K562 (cell line): Measurements from ENCODE around the gene ARHGAP15. TPM values are rescaled to one million over a fixed set of nuclear protein-coding genes. Genes with fewer than 3 reads are reported as not detected.

Experiments used
- ATAC-seq: fragments of 200-7000 bp; cut with Tn5 transposase; 3 replicates; pipeline ENCODE4 v1.9.1; 2020; ENCODE audit warnings: moderate library complexity
- BruUV-seq: library from RNA; stranded (reverse); fragments of 400-500 nt; replicated peaks from 2 replicates; lab custom pipeline; 2021; lab: Mats Ljungman, UMichigan
- CTCF ChIA-PET: fragments of 300-600 bp; formaldehyde crosslinking; extraction: SDS; loops from one replicate; lab custom pipeline; 2021; ENCODE audit warnings: low intra/inter-chr PET ratio; lab: Yijun Ruan, JAX
- POLR2A ChIA-PET: fragments of 300-600, 350-650 bp; sonication (Branson Sonifier 250); formaldehyde crosslinking; extraction: SDS; loops from one replicate; lab custom pipeline; 2021; ENCODE audit warnings: antibody characterized with exemption, inconsistent platforms; lab: Yijun Ruan, JAX
- DNase-seq, 4 experiments: peaks; one replicate each; pipeline versions ENCODE4 v3.0.0 to v3.0.0-alpha.2; 2011 to 2018; ENCODE audit warnings: low spot score in 3 of 4, mixed read lengths in 3 of 4; ENCODE audit errors: extremely low read depth in 1 of 4
- FAIRE-seq: peaks from 2 replicates; lab custom pipeline; 2011; peaks lifted over from hg19 to GRCh38; lab: Jason Lieb, UNC
- H2AFZ ChIP-seq: 2 replicates; pipeline ENCODE4 v1.6.0; 2011; ENCODE audit warnings: low read depth, low read length, control low read depth, inconsistent platforms
- H3K27ac ChIP-seq: fragments of 200-600 bp; 3 replicates; pipeline ENCODE4 v1.8.0; 2011; ENCODE audit warnings: low read depth, mild to moderate bottlenecking, control low read depth, inconsistent platforms, low read length, moderate library complexity, mixed read lengths; ENCODE audit errors: extremely low read depth
- H3K27me3 ChIP-seq, 2 experiments: fragments of 300-600 bp in 1 of 2; 2 replicates in 1 of 2; 3 replicates in 1 of 2; pipeline versions ENCODE4 v1.6.0 to v1.8.0; 2011; ENCODE audit warnings: inconsistent platforms in 2 of 2, low read length in 2 of 2, mild to moderate bottlenecking in 1 of 2, mixed read lengths in 1 of 2, moderate library complexity in 1 of 2; ENCODE audit not compliant: control insufficient read depth in 2 of 2, insufficient read depth in 2 of 2
- H3K36me3 ChIP-seq: fragments of 300-600 bp; 3 replicates; pipeline ENCODE4 v1.8.0; 2011; ENCODE audit warnings: mild to moderate bottlenecking, low read length, inconsistent platforms; ENCODE audit not compliant: control insufficient read depth, insufficient read depth
- H3K4me1 ChIP-seq, 2 experiments: fragments of 200-600 bp in 1 of 2; replicated peaks in 1 of 2; 2 replicates in 1 of 2; 3 replicates in 1 of 2; pipeline versions ENCODE4 v1.5.1 to v1.8.0; 2011; ENCODE audit warnings: inconsistent platforms in 2 of 2, low read length in 2 of 2, mild to moderate bottlenecking in 1 of 2, mixed read lengths in 1 of 2, moderate library complexity in 1 of 2; ENCODE audit not compliant: control insufficient read depth in 2 of 2, insufficient read depth in 2 of 2
- H3K4me2 ChIP-seq: 2 replicates; pipeline ENCODE4 v1.6.1; 2011; ENCODE audit warnings: low read length, control low read depth, inconsistent platforms, mixed read lengths; ENCODE audit not compliant: insufficient read depth
- H3K4me3 ChIP-seq: fragments of 200-600 bp; sonication (generic), shearing (Covaris generic); 2 replicates; pipeline ENCODE4 v1.5.1; 2016; ENCODE audit warnings: control low read depth, inconsistent platforms
- H3K79me2 ChIP-seq: fragments of 200-600 bp; 3 replicates; pipeline ENCODE4 v1.8.0; 2011; ENCODE audit warnings: low read length, inconsistent platforms; ENCODE audit not compliant: control insufficient read depth, insufficient read depth
- H3K9ac ChIP-seq, 2 experiments: 2 replicates each; pipeline versions ENCODE4 v1.6.0 to v1.6.1; 2011; ENCODE audit warnings: low read depth in 2 of 2, low read length in 2 of 2, control low read depth in 1 of 2, inconsistent platforms in 1 of 2, mild to moderate bottlenecking in 1 of 2, mixed read lengths in 1 of 2; ENCODE audit not compliant: insufficient read depth in 1 of 2
- H3K9me1 ChIP-seq: one replicate; pipeline ENCODE4 v1.6.0; 2011; ENCODE audit warnings: inconsistent platforms, mild to moderate bottlenecking, low read length, moderate library complexity; ENCODE audit not compliant: control insufficient read depth, insufficient read depth
- H3K9me3 ChIP-seq: replicated peaks from 2 replicates; pipeline ENCODE4 v1.5.1; 2011; ENCODE audit warnings: low read depth, low read length, inconsistent platforms; ENCODE audit not compliant: control insufficient read depth, insufficient read depth
- H4K20me1 ChIP-seq: replicated peaks from 2 replicates; pipeline ENCODE4 v1.6.1; 2011; ENCODE audit warnings: low read length, inconsistent platforms, mixed read lengths; ENCODE audit not compliant: control insufficient read depth, insufficient read depth
- ARHGAP35 ChIP-seq: fragments of 450-650 bp; IDR thresholded peaks from 2 replicates; pipeline ENCODE4 v1.6.1; 2018; ENCODE audit not compliant: partially characterized antibody
- CEBPB ChIP-seq: fragments of 450-650 bp; IDR thresholded peaks from 2 replicates; pipeline ENCODE4 v1.6.1; 2016; ENCODE audit warnings: missing genetic modification characterization, missing compliant biosample characterization
- CEBPG ChIP-seq, 3 experiments: fragments of 200-800 bp in 1 of 3; sonication (Bioruptor generic) in 1 of 3; sonication (generic) in 1 of 3; formaldehyde crosslinking in 1 of 3; IDR thresholded peaks in 2 of 3; conservative IDR thresholded peaks in 1 of 3; 2 replicates each; pipeline versions ENCODE4 v1.6.1 to v1.8.0; 2016 to 2022; ENCODE audit warnings: missing compliant biosample characterization in 2 of 3, missing genetic modification characterization in 2 of 3, mild to moderate bottlenecking in 1 of 3, missing genetic modification reagents in 1 of 3
- EP300 ChIP-seq: IDR thresholded peaks from 2 replicates; pipeline ENCODE4 v1.6.1; 2012; ENCODE audit warnings: low read length, improper control_type of control experiment
- KLF10 ChIP-seq: fragments of 250-450 bp; sonication (Bioruptor Pico); IDR thresholded peaks from 2 replicates; pipeline ENCODE4 v1.6.1; 2021; ENCODE audit warnings: matching md5 sums
- MCM3 ChIP-seq: fragments of 450-650 bp; IDR thresholded peaks from 2 replicates; pipeline ENCODE4 v1.6.1; 2016
- MTA1 ChIP-seq: fragments of 450-650 bp; IDR thresholded peaks from 2 replicates; pipeline ENCODE4 v1.6.1; 2017; ENCODE audit warnings: borderline replicate concordance
- SIRT6 ChIP-seq: IDR thresholded peaks from one replicate; pipeline ENCODE4 v1.6.1; 2012; ENCODE audit warnings: low read depth, mild to moderate bottlenecking, control low read depth, inconsistent platforms, low read length, moderate library complexity
- TFAP4 ChIP-seq: sonication (generic); formaldehyde crosslinking; IDR thresholded peaks from 2 replicates; pipeline ENCODE4 v1.8.0; 2022; ENCODE audit warnings: missing genetic modification reagents, mild to moderate bottlenecking, moderate library complexity, borderline replicate concordance
- THRAP3 ChIP-seq: fragments of 450-650 bp; IDR thresholded peaks from 2 replicates; pipeline ENCODE4 v1.6.1; 2016; ENCODE audit warnings: mild to moderate bottlenecking, inconsistent platforms, borderline replicate concordance
- TSC22D4 ChIP-seq: fragments of 450-650 bp; IDR thresholded peaks from 2 replicates; pipeline ENCODE4 v1.6.1; 2016; ENCODE audit warnings: missing genetic modification characterization, missing biosample characterization, control low read depth
- U2AF2 ChIP-seq: fragments of 200-400 bp; formaldehyde crosslinking; optimal IDR thresholded peaks from 2 replicates; pipeline ENCODE3; 2017; ENCODE audit warnings: low read depth, mild to moderate bottlenecking, low read length
- ZNF184 ChIP-seq: sonication (generic); formaldehyde crosslinking; IDR thresholded peaks from 2 replicates; pipeline ENCODE4 v1.5.0; 2020; ENCODE audit warnings: missing genetic modification reagents
- ZNF324 ChIP-seq: fragments of 250-450 bp; sonication (Bioruptor Pico); IDR thresholded peaks from 2 replicates; pipeline ENCODE4 v1.4.0; 2020; ENCODE audit warnings: mild to moderate bottlenecking
- ZNF764 ChIP-seq: fragments of 250-450 bp; sonication (Bioruptor Pico); IDR thresholded peaks from 2 replicates; pipeline ENCODE4 v1.4.0; 2020; ENCODE audit warnings: low read depth, mild to moderate bottlenecking, moderate library complexity
- WGBS: fragments of 100-300 bp; shearing (Covaris generic); methylation state at CpG from one replicate; pipeline ENCODE4 v1.1.6; 2016; ENCODE audit warnings: low coverage, mixed read lengths; ENCODE audit not compliant: insufficient coverage; ENCODE audit errors: missing lambda C conversion rate; 5-methylcytosine and 5-hydroxymethylcytosine counted together
- in situ Hi-C: fragments of 300-500 bp; cut with MboI; formaldehyde crosslinking; loops from 4 replicates; pipeline ENCODE4 v1.15.0; 2018; ENCODE audit warnings: inconsistent platforms, mixed read lengths
- intact Hi-C: fragments of 100-400 bp; cut with micrococcal nuclease; formaldehyde crosslinking; loops from 2 replicates; pipeline ENCODE4 v1.14.2; 2022
- polyA plus RNA-seq, 8 experiments: library from polyadenylated mRNA; depleted of rRNA in 4 of 8; stranded (reverse) in 5 of 8; unstranded in 3 of 8; fragments of >200 nt; fragmentation: Nextera tagmentation in 2 of 8; fragmentation: Illumina TruSeq in 1 of 8; extraction: Ambion mirVana in 2 of 8; extraction: Trizol in 1 of 8; gene quantifications; 2 replicates each; pipeline versions ENCODE4 v1.2.1 to v1.2.3, GENCODE V29; 2011 to 2014; ENCODE audit warnings: inconsistent platforms in 1 of 8, missing spikeins in 1 of 8
- total RNA-seq, 7 experiments: library from RNA; depleted of rRNA in 6 of 7; stranded (reverse); fragments of >200 nt in 6 of 7; fragmentation: Illumina TruSeq in 2 of 7; extraction: Trizol in 2 of 7; gene quantifications; 2 replicates each; pipeline versions ENCODE4 v1.2.1 to v1.2.3, GENCODE V29; 2011 to 2021; ENCODE audit warnings: low replicate concordance in 1 of 7
- TF ChIP-seq, protein P1 (sequence below): fragments of 150-350 bp; IDR thresholded peaks from 2 replicates; pipeline ENCODE4 v1.6.1; 2014; ENCODE audit warnings: low read depth, mild to moderate bottlenecking, low read length, borderline replicate concordance

ARHGAP15 gene
- total and polyA plus RNA-seq, 9 of the 15 experiments (the other 6 are each of a cell fraction or from before 2014, with no cell fraction given) = 1.5 to 17.9 (median 7.9) TPM

- BruUV-seq = no TSS peak
- POLR2A ChIA-PET = no interaction called here
- Histone ChIP-seq H3K9ac (no peak overlapping the region), H3K9me3 (no peaks in the 10 kb centered on the region), H3K4me3 (no peak overlapping the region), H2AFZ (no peak overlapping the region), H3K4me1 (no peaks in the 10 kb centered on the region), H4K20me1 (no peaks in the 10 kb centered on the region), H3K79me2 (no peaks in the 10 kb centered on the region), H3K27ac (no peak overlapping the region), H3K27me3 (no peaks in the 10 kb centered on the region), H3K9me1 (no peaks in the 10 kb centered on the region), H3K36me3 (no peaks in the 10 kb centered on the region), H3K4me2 (no peak overlapping the region)
- DNase-seq (no peak), ATAC-seq (no peak), FAIRE-seq (no peak)
- WGBS = 11% methylated on average over 2 of the region's 2 CpGs
- in situ Hi-C loops = no loop called here
- TF ChIP-seq EP300 (no peak), ZNF184 (CRISPR knock-in tag) (no peak), SIRT6 (no peak), U2AF2 (no peak), TSC22D4 (tag) (no peak), KLF10 (CRISPR knock-in tag) (no peak), ZNF324 (no peak), THRAP3 (no peak), CEBPB (tag) (0 out of 2 replicates have a peak, but pooled peaks have one; percentile 14), ZNF764 (CRISPR knock-in tag) (no peak), TFAP4 (no peak), MTA1 (no peak), MCM3 (no peak), CEBPG (CRISPR knock-in tag; IDR thresholded peaks at IDR 0.05) (no peak), CEBPG (tag; conservative IDR thresholded peaks at IDR 0.05 in 1 of 2, IDR thresholded peaks at IDR 0.05 in 1 of 2) (peak in 1 of 2 experiments; percentile 70; a peak in 2 of 4 replicates), ARHGAP35 (no peak)
- TF ChIP-seq, protein P1, sequence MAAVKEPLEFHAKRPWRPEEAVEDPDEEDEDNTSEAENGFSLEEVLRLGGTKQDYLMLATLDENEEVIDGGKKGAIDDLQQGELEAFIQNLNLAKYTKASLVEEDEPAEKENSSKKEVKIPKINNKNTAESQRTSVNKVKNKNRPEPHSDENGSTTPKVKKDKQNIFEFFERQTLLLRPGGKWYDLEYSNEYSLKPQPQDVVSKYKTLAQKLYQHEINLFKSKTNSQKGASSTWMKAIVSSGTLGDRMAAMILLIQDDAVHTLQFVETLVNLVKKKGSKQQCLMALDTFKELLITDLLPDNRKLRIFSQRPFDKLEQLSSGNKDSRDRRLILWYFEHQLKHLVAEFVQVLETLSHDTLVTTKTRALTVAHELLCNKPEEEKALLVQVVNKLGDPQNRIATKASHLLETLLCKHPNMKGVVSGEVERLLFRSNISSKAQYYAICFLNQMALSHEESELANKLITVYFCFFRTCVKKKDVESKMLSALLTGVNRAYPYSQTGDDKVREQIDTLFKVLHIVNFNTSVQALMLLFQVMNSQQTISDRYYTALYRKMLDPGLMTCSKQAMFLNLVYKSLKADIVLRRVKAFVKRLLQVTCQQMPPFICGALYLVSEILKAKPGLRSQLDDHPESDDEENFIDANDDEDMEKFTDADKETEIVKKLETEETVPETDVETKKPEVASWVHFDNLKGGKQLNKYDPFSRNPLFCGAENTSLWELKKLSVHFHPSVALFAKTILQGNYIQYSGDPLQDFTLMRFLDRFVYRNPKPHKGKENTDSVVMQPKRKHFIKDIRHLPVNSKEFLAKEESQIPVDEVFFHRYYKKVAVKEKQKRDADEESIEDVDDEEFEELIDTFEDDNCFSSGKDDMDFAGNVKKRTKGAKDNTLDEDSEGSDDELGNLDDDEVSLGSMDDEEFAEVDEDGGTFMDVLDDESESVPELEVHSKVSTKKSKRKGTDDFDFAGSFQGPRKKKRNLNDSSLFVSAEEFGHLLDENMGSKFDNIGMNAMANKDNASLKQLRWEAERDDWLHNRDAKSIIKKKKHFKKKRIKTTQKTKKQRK = no peak
- intact Hi-C loops = no loop called here
- CTCF ChIA-PET = no interaction called here
Observed at GRCh38 chr2:143383016-143383415, 253.8 kb downstream of the ARHGAP15 start.
